IMR-90 (cell line): Measurements from ENCODE around the gene ISOC2. TPM values are rescaled to one million over a fixed set of nuclear protein-coding genes. Genes with fewer than 3 reads are reported as not detected.

ENCODE experiments used
- ATAC-seq: fragments of 200-7000 bp; cut with Tn5 transposase; 2 replicates; pipeline ENCODE4 v1.9.1; 2020; ENCODE audit warnings: low read depth, mild to moderate bottlenecking, moderate library complexity
- BruUV-seq: library from RNA; stranded (reverse); fragments of 400-500 nt; replicated peaks from 2 replicates; lab custom pipeline; 2021; lab: Mats Ljungman, UMichigan
- CTCF ChIA-PET: fragments of 300-600 bp; formaldehyde crosslinking; extraction: SDS; loops from one replicate; lab custom pipeline; 2021; ENCODE audit warnings: antibody characterized with exemption; lab: Yijun Ruan, JAX
- POLR2A ChIA-PET: fragments of 300-600 bp; sonication (Branson Sonifier 250); formaldehyde crosslinking; loops from one replicate; lab custom pipeline; 2022; ENCODE audit warnings: antibody characterized with exemption; ENCODE audit not compliant: unreplicated experiment; lab: Charles Lee
- DNase-seq: peaks from one replicate; pipeline ENCODE4 v3.0.0; 2013
- H2AFZ ChIP-seq: replicated peaks from 2 replicates; pipeline ENCODE3; 2013; ENCODE audit warnings: low read length, mild to moderate bottlenecking; ENCODE audit not compliant: poor library complexity
- H2AK5ac ChIP-seq: 2 replicates; pipeline ENCODE4 v1.6.1; 2013; ENCODE audit warnings: low read depth, low read length, inconsistent platforms
- H2AK9ac ChIP-seq: replicated peaks from 2 replicates; pipeline ENCODE3; 2013; ENCODE audit warnings: mild to moderate bottlenecking, low read depth, low read length, moderate library complexity; ENCODE audit not compliant: poor library complexity
- H2BK120ac ChIP-seq: 2 replicates; pipeline ENCODE4 v1.6.1; 2013; ENCODE audit warnings: low read depth, low read length, inconsistent platforms
- H2BK15ac ChIP-seq: 3 replicates; pipeline ENCODE4 v1.6.1; 2013; ENCODE audit warnings: low read depth, low read length, inconsistent platforms
- H2BK20ac ChIP-seq: 2 replicates; pipeline ENCODE4 v1.6.1; 2013; ENCODE audit warnings: low read depth, mild to moderate bottlenecking, inconsistent platforms, low read length, moderate library complexity
- H2BK5ac ChIP-seq: 2 replicates; pipeline ENCODE4 v1.6.1; 2013; ENCODE audit warnings: mild to moderate bottlenecking, low read depth, low read length, inconsistent platforms; ENCODE audit not compliant: poor library complexity, severe bottlenecking
- H3K14ac ChIP-seq: replicated peaks from 2 replicates; pipeline ENCODE4 v1.6.1; 2013; ENCODE audit warnings: low read depth, low read length, inconsistent platforms
- H3K18ac ChIP-seq: 2 replicates; pipeline ENCODE4 v1.6.1; 2013; ENCODE audit warnings: low read depth, low read length, control low read depth
- H3K23ac ChIP-seq: 2 replicates; pipeline ENCODE4 v1.6.1; 2013; ENCODE audit warnings: low read depth, low read length, inconsistent platforms
- H3K27ac ChIP-seq: 2 replicates; pipeline ENCODE4 v1.5.1; 2013; ENCODE audit warnings: mild to moderate bottlenecking, control low read depth, low read length; ENCODE audit not compliant: insufficient read depth
- H3K27me3 ChIP-seq: 2 replicates; pipeline ENCODE4 v1.6.1; 2013; ENCODE audit warnings: low read length; ENCODE audit not compliant: control insufficient read depth, insufficient read depth
- H3K36me3 ChIP-seq: 2 replicates; pipeline ENCODE4 v1.6.1; 2013; ENCODE audit warnings: low read length, mixed read lengths; ENCODE audit not compliant: control insufficient read depth, insufficient read depth
- H3K4ac ChIP-seq: 2 replicates; pipeline ENCODE4 v1.6.1; 2013; ENCODE audit warnings: low read depth, low read length, inconsistent platforms
- H3K4me1 ChIP-seq: 2 replicates; pipeline ENCODE4 v1.6.1; 2013; ENCODE audit warnings: low read length, mixed read lengths; ENCODE audit not compliant: control insufficient read depth, insufficient read depth
- H3K4me2 ChIP-seq: 2 replicates; pipeline ENCODE4 v1.6.1; 2013; ENCODE audit warnings: low read depth, mild to moderate bottlenecking, control low read depth, low read length, moderate library complexity
- H3K4me3 ChIP-seq: 2 replicates; pipeline ENCODE4 v1.5.1; 2013; ENCODE audit warnings: low read depth, mild to moderate bottlenecking, control low read depth, low read length, moderate library complexity; ENCODE audit not compliant: insufficient read depth
- H3K56ac ChIP-seq: 2 replicates; pipeline ENCODE4 v1.6.1; 2013; ENCODE audit warnings: low read length, inconsistent platforms; ENCODE audit not compliant: insufficient read depth; ENCODE audit errors: extremely low read depth
- H3K79me1 ChIP-seq, 2 experiments: 2 replicates each; pipeline ENCODE4 v1.6.1; 2013; ENCODE audit warnings: low read length in 2 of 2, inconsistent platforms in 1 of 2, low read depth in 1 of 2
- H3K9ac ChIP-seq: 2 replicates; pipeline ENCODE4 v1.6.1; 2013; ENCODE audit warnings: low read depth, low read length, control low read depth
- H3K9me1 ChIP-seq: 2 replicates; pipeline ENCODE4 v1.6.1; 2013; ENCODE audit warnings: low read length, inconsistent platforms; ENCODE audit not compliant: insufficient read depth
- H3K9me3 ChIP-seq: 2 replicates; pipeline ENCODE4 v1.6.1; 2013; ENCODE audit warnings: low read length; ENCODE audit not compliant: control insufficient read depth, insufficient read depth
- H4K20me1 ChIP-seq: 2 replicates; pipeline ENCODE4 v1.6.1; 2013; ENCODE audit warnings: low read length, inconsistent platforms; ENCODE audit not compliant: insufficient read depth
- H4K5ac ChIP-seq: 2 replicates; pipeline ENCODE4 v1.6.1; 2013; ENCODE audit warnings: mild to moderate bottlenecking, low read depth, low read length, control low read depth
- H4K8ac ChIP-seq, 2 experiments: 2 replicates each; pipeline ENCODE4 v1.6.1; 2013; ENCODE audit warnings: low read depth in 2 of 2, low read length in 2 of 2, control low read depth in 1 of 2, inconsistent platforms in 1 of 2
- H4K91ac ChIP-seq: 2 replicates; pipeline ENCODE4 v1.6.1; 2013; ENCODE audit warnings: low read depth, low read length, inconsistent platforms; ENCODE audit not compliant: insufficient read depth
- CEBPB ChIP-seq: IDR thresholded peaks from 2 replicates; pipeline ENCODE4 v1.6.1; 2012; ENCODE audit warnings: low read depth, low read length, improper control_type of control experiment
- MXI1 ChIP-seq: IDR thresholded peaks from 2 replicates; pipeline ENCODE4 v1.6.1; 2012; ENCODE audit warnings: low read depth, mild to moderate bottlenecking, low read length, moderate library complexity, borderline replicate concordance
- POLR2A ChIP-seq: IDR thresholded peaks from 2 replicates; pipeline ENCODE4 v1.6.1; 2012; ENCODE audit warnings: mild to moderate bottlenecking, low read depth, low read length
- WGBS, 2 experiments: methylation state at CpG; one replicate each; pipeline versions ENCODE4 v1.1.5 to v1.1.7; 2013; ENCODE audit warnings: missing lambda C conversion rate in 2 of 2; ENCODE audit not compliant: insufficient read length in 1 of 2; ENCODE audit errors: extremely low coverage in 2 of 2; 5-methylcytosine and 5-hydroxymethylcytosine counted together
- dilution Hi-C: fragments of 300-500 bp; cut with HindIII; formaldehyde crosslinking; loops from one replicate; pipeline ENCODE4 v1.14.3; 2018; ENCODE audit warnings: low sequenced_read_pairs; ENCODE audit not compliant: unreplicated experiment
- in situ Hi-C: fragments of 300-500 bp; cut with MboI; formaldehyde crosslinking; loops from 3 replicates; pipeline ENCODE4 v1.14.3; 2019; ENCODE audit warnings: low sequenced_read_pairs, inconsistent platforms, mixed read lengths
- intact Hi-C: fragments of 100-400 bp; cut with micrococcal nuclease; formaldehyde crosslinking; loops from 2 replicates; pipeline ENCODE4 v1.10.0; 2022
- polyA plus RNA-seq, 3 experiments: library from polyadenylated mRNA; depleted of rRNA; stranded (reverse); fragments of >200 nt; gene quantifications; 2 replicates each; pipeline ENCODE4 v1.2.3, GENCODE V29; 2012; ENCODE audit warnings: low replicate concordance in 1 of 3
- total RNA-seq: library from RNA; depleted of rRNA; stranded (reverse); fragments of >200 nt; gene quantifications from 2 replicates; pipeline ENCODE4 v1.2.3, GENCODE V29; 2012

The ISOC2 gene
- total and polyA plus RNA-seq, 2 of the 4 experiments (the other 2 are of a cell fraction), result 56.1 to 82.1 TPM

- peak overlapping the region; percentile 52 for H3K4me2 ChIP-seq
- H3K9me3 ChIP-seq, result no peaks in the 10 kb centered on the region
- H3K4ac ChIP-seq, result no peak overlapping the region
- in situ Hi-C loops, result no loop called here
- no peak overlapping the region for H2BK20ac ChIP-seq
- ChIA-PET CTCF (interaction anchor here (0.6 to 1.4 kb wide), 3 partner anchors 8 to 44 kb away, joined by 3 to 5 read pairs (median 3); no protein-coding TSS in a partner anchor), POLR2A (no interaction called here)
- H3K36me3 ChIP-seq, result no peaks in the 10 kb centered on the region; the same call in 1 of the 2 replicates
- no peak overlapping the region for H2AFZ ChIP-seq
- H2AK5ac ChIP-seq, result no peak overlapping the region
- intact Hi-C loops, result loop anchor here (2.0 kb wide), 1 partner anchor 147 kb away; no protein-coding TSS in a partner anchor
- peaks cover 5 to 28% of the 10 kb centered on the region in 2 experiments; a peak in 3 of 4 replicates for H3K79me1 ChIP-seq
- H4K91ac ChIP-seq, result no peak overlapping the region
- TF ChIP-seq POLR2A (no peak), CEBPB (peak; percentile 55), MXI1 (no peak)
- ATAC-seq (no peak), DNase-seq (peak; percentile 31)
- H3K27me3 ChIP-seq, result no peaks in the 10 kb centered on the region
- peak overlapping the region; percentile 65; the same call in 1 of the 2 replicates for H3K4me3 ChIP-seq
- BruUV-seq, result TSS peak; percentile 79
- dilution Hi-C loops, result no loop called here
- no peak overlapping the region for H2BK5ac ChIP-seq
- no peak overlapping the region for H3K18ac ChIP-seq
- no peak overlapping the region for H2BK120ac ChIP-seq
- H4K8ac ChIP-seq, result no peak overlapping the region
- H2BK15ac ChIP-seq, result no peak overlapping the region
- no peak overlapping the region for H3K23ac ChIP-seq
- 35% methylated on average over 3 of the region's 16 CpGs; no CpG with 5 or more reads in 1 of the 2 experiments for WGBS, 2 experiments
- H3K14ac ChIP-seq, result no peak overlapping the region
- no peak overlapping the region for H4K5ac ChIP-seq
- H3K27ac ChIP-seq, result peak overlapping the region; percentile 53; the same call in 1 of the 2 replicates
- 0 out of 2 replicates have a peak, but pooled peaks cover 4% of the 10 kb centered on the region for H3K9me1 ChIP-seq
- H2AK9ac ChIP-seq, result no peak overlapping the region
- peaks cover 10% of the 10 kb centered on the region for H4K20me1 ChIP-seq
- no peak overlapping the region for H3K56ac ChIP-seq
- peaks cover 3% of the 10 kb centered on the region; the same call in 1 of the 2 replicates for H3K4me1 ChIP-seq
- peak overlapping the region; percentile 46; the same call in 1 of the 2 replicates for H3K9ac ChIP-seq
These were observed 1.3 kb downstream of the ISOC2 start for GRCh38 chr19:55459950-55460657.
